Mesenteric fat pad (tissue), 1 donor: ENCODE data around the gene SF3B1. TPM values are rescaled to one million over a fixed set of nuclear protein-coding genes. Genes with fewer than 3 reads are reported as not detected.
"Not testable (repeated sequence)": the region's sequence is repeated elsewhere in the genome, so short reads cannot be mapped to it uniquely, and the experiment has no call there.

Source experiments
- DNase-seq: peaks from one replicate; pipeline ENCODE4 v3.0.0-alpha.2; 2020; ENCODE audit warnings: low spot score
- total RNA-seq: library from RNA; stranded (reverse); fragmentation: NEBNext Ultra II Directional; extraction: Animal tissue kit (Norgen Biotek cat#: 25700); gene quantifications from one replicate; pipeline ENCODE4 v1.2.1, GENCODE V29; 2021
- donor health status: DM: yes; HTN: yes; CAD: no.

Gene SF3B1
- total RNA-seq, 1 donor from 2014 or later: 206 TPM

GRCh38 chr2:197379308-197379917 lies 55.4 kb downstream of the SF3B1 start:
- not testable (repeated sequence) for DNase-seq

GRCh38 chr2:197378494-197379307 lies 56.1 kb downstream of the SF3B1 start:
- DNase-seq: no peak

GRCh38 chr2:197378086-197378485 lies 56.7 kb downstream of the SF3B1 start:
- no peak for DNase-seq

- no peak for DNase-seq
Observed at GRCh38 chr2:197377670-197378069, 57.2 kb downstream of the SF3B1 start.

- DNase-seq: no peak
Observed at GRCh38 chr2:197372592-197372991, 62.2 kb downstream of the SF3B1 start.

GRCh38 chr2:197370664-197371063 lies 64.2 kb downstream of the SF3B1 start:
- not testable (repeated sequence) for DNase-seq

GRCh38 chr2:197369933-197370320 lies 64.9 kb downstream of the SF3B1 start:
- no peak for DNase-seq

GRCh38 chr2:197369228-197369932 lies 65.4 kb downstream of the SF3B1 start:
- DNase-seq: no peak

- no peak for DNase-seq
Observed at GRCh38 chr2:197368412-197368811, 66.4 kb downstream of the SF3B1 start.

- DNase-seq: no peak
Observed at GRCh38 chr2:197363998-197364397, 70.8 kb downstream of the SF3B1 start.

- no peak for DNase-seq
Observed at GRCh38 chr2:197360744-197361156, 74.1 kb downstream of the SF3B1 start.

- DNase-seq: no peak
Observed at GRCh38 chr2:197359859-197360258, 75.0 kb downstream of the SF3B1 start.

GRCh38 chr2:197358931-197359330 lies 75.9 kb downstream of the SF3B1 start:
- no peak for DNase-seq

GRCh38 chr2:197357986-197358385 lies 76.8 kb downstream of the SF3B1 start:
- no peak for DNase-seq

- DNase-seq: no peak
Observed at GRCh38 chr2:197356136-197356535, 78.7 kb downstream of the SF3B1 start.

- DNase-seq: no peak
Observed at GRCh38 chr2:197354169-197354558, 80.7 kb downstream of the SF3B1 start.

GRCh38 chr2:197353393-197354168 lies 81.2 kb downstream of the SF3B1 start:
- no peak for DNase-seq

- DNase-seq: no peak
Observed at GRCh38 chr2:197349699-197350098, 85.1 kb downstream of the SF3B1 start.

GRCh38 chr2:197348721-197349360 lies 86.0 kb downstream of the SF3B1 start:
- no peak for DNase-seq

- DNase-seq: no peak
Observed at GRCh38 chr2:197345846-197346370, 88.9 kb downstream of the SF3B1 start.

- not testable (repeated sequence) for DNase-seq
Observed at GRCh38 chr2:197343968-197344367, 90.9 kb downstream of the SF3B1 start.
